Measurements from ENCODE around the gene PAX5. TPM values are rescaled to one million over a fixed set of nuclear protein-coding genes. Genes with fewer than 3 reads are reported as not detected.

The PAX5 gene
- total RNA-seq, 2 donors from 2014 or later = 0.52 TPM; not detected in 1

- WGBS, 2 donors = 7 to 15% methylated on average over 11 to 59 of the region's 62 CpGs
- TF ChIP-seq POLR2A (IDR thresholded peaks at IDR 0.05) = no peak
- no peak for TF ChIP-seq CTCF (IDR thresholded peaks at IDR 0.05)
- no peak for DNase-seq
Observed at GRCh38 chr9:37002413-37003217, 31.5 kb downstream of the PAX5 start.

GRCh38 chr9:37002036-37002412 lies 32.0 kb downstream of the PAX5 start:
- DNase-seq = no peak
- Histone ChIP-seq H3K36me3 (replicated peaks in 1 of 2; ENCODE audit: insufficient read depth in 1 of 2, low read depth in 2 of 2) (no peaks in the 10 kb centered on the region), H3K27me3 (peaks cover 0 to 13% of the 10 kb centered on the region in 2 donors), H3K4me3 (no peak overlapping the region), H3K4me1 (peaks cover 7% of the 10 kb centered on the region), H3K9me3 (no peaks in the 10 kb centered on the region), H3K27ac (no peak overlapping the region)
- 49 to 53% methylated on average over 11 of the region's 11 CpGs for WGBS, 2 donors
- ATAC-seq = no peak
- intact Hi-C loops (cut with DNase I) = no loop called here
- TF ChIP-seq POLR2A (IDR thresholded peaks at IDR 0.05) = no peak
- TF ChIP-seq CTCF (IDR thresholded peaks at IDR 0.05) = no peak

More at GRCh38 chr9:37002413-37003217, 31.5 kb downstream of the PAX5 start:
- Histone ChIP-seq H3K4me3 (no peak overlapping the region), H3K36me3 (replicated peaks in 1 of 2; ENCODE audit: insufficient read depth in 1 of 2, low read depth in 2 of 2) (no peaks in the 10 kb centered on the region), H3K27ac (no peak overlapping the region), H3K4me1 (peaks cover 7% of the 10 kb centered on the region), H3K27me3 (peaks cover 0 to 17% of the 10 kb centered on the region in 2 donors), H3K9me3 (no peaks in the 10 kb centered on the region)
- intact Hi-C loops (cut with DNase I) = no loop called here
- ATAC-seq = no peak

GRCh38 chr9:37001459-37001858 lies 32.6 kb downstream of the PAX5 start:
- ATAC-seq (no peak), DNase-seq (no peak)
- intact Hi-C loops (cut with DNase I) = no loop called here
- H3K4me1 ChIP-seq = peaks cover 7% of the 10 kb centered on the region
- TF ChIP-seq POLR2A (IDR thresholded peaks at IDR 0.05) (no peak), CTCF (IDR thresholded peaks at IDR 0.05) (no peak)
- no peak overlapping the region for H3K27ac ChIP-seq
- no peak overlapping the region for H3K4me3 ChIP-seq
- H3K36me3 ChIP-seq (replicated peaks in 1 of 2; ENCODE audit: insufficient read depth in 1 of 2, low read depth in 2 of 2) = no peaks in the 10 kb centered on the region
- WGBS, 2 donors = 70 to 80% methylated on average over 9 of the region's 9 CpGs
- no peaks in the 10 kb centered on the region for H3K9me3 ChIP-seq
- H3K27me3 ChIP-seq = peaks cover 0 to 11% of the 10 kb centered on the region in 2 donors

GRCh38 chr9:36999728-37000333 lies 34.2 kb downstream of the PAX5 start:
- H3K27me3 ChIP-seq = peaks cover 0 to 11% of the 10 kb centered on the region in 2 donors

More at GRCh38 chr9:36999728-37000333, 34.2 kb downstream of the PAX5 start:
- no peak for TF ChIP-seq CTCF (IDR thresholded peaks at IDR 0.05)
- no peak for TF ChIP-seq POLR2A (IDR thresholded peaks at IDR 0.05)
- Histone ChIP-seq H3K4me3 (no peak overlapping the region), H3K4me1 (peaks cover 7% of the 10 kb centered on the region), H3K27ac (no peak overlapping the region), H3K36me3 (replicated peaks in 1 of 2; ENCODE audit: insufficient read depth in 1 of 2, low read depth in 2 of 2) (no peaks in the 10 kb centered on the region), H3K9me3 (no peaks in the 10 kb centered on the region)
- ATAC-seq (no peak), DNase-seq (no peak)
- WGBS, 2 donors = 52 to 65% methylated on average over 8 of the region's 8 CpGs
- intact Hi-C loops (cut with DNase I) = loop anchor here (10.0 kb wide), 1 partner anchor 125 kb away; no protein-coding TSS in a partner anchor
